ENCODE results near the gene LMO7.

LMO7 gene

GRCh38 chr13:75861786-75862185 lies 225.7 kb downstream of the LMO7 start:
- FAIRE-seq = no peak

- no peak for FAIRE-seq
Measured at GRCh38 chr13:75864718-75865117, 228.6 kb downstream of the LMO7 start.

GRCh38 chr13:75867379-75868117 lies 231.4 kb downstream of the LMO7 start:
- FAIRE-seq = no peak

GRCh38 chr13:75869981-75870380 lies 233.9 kb downstream of the LMO7 start:
- no peak for FAIRE-seq

GRCh38 chr13:75870397-75870903 lies 234.3 kb downstream of the LMO7 start:
- FAIRE-seq = peak; percentile 42

GRCh38 chr13:75871059-75871458 lies 234.9 kb downstream of the LMO7 start:
- no peak for FAIRE-seq

GRCh38 chr13:75872980-75873379 lies 236.8 kb downstream of the LMO7 start:
- no peak for FAIRE-seq

GRCh38 chr13:75873494-75873893 lies 237.4 kb downstream of the LMO7 start:
- no peak for FAIRE-seq

GRCh38 chr13:75875450-75875849 lies 239.3 kb downstream of the LMO7 start:
- no peak for FAIRE-seq

- FAIRE-seq = peak; percentile 93
Measured at GRCh38 chr13:75876142-75877050, 240.3 kb downstream of the LMO7 start.

GRCh38 chr13:75877071-75877470 lies 240.9 kb downstream of the LMO7 start:
- no peak for FAIRE-seq

GRCh38 chr13:75879656-75880055 lies 243.5 kb downstream of the LMO7 start:
- no peak for FAIRE-seq

GRCh38 chr13:75881109-75881775 lies 245.1 kb downstream of the LMO7 start:
- FAIRE-seq = no peak

GRCh38 chr13:75882261-75882660 lies 246.1 kb downstream of the LMO7 start:
- no peak for FAIRE-seq

- no peak for FAIRE-seq
Measured at GRCh38 chr13:75889427-75889826, 253.3 kb downstream of the LMO7 start.

GRCh38 chr13:75895168-75895567 lies 259.0 kb downstream of the LMO7 start:
- FAIRE-seq = no peak

- no peak for FAIRE-seq
Measured at GRCh38 chr13:75896271-75896670, 260.1 kb downstream of the LMO7 start.

- no peak for FAIRE-seq
Measured at GRCh38 chr13:75897386-75897785, 261.3 kb downstream of the LMO7 start.

- FAIRE-seq = no peak
Measured at GRCh38 chr13:75901501-75901900, 265.4 kb downstream of the LMO7 start.

- no peak for FAIRE-seq
Measured at GRCh38 chr13:75902166-75903104, 266.3 kb downstream of the LMO7 start.

- FAIRE-seq = no peak
Measured at GRCh38 chr13:75904012-75904411, 267.9 kb downstream of the LMO7 start.

- FAIRE-seq = no peak
Measured at GRCh38 chr13:75906315-75906714, 270.2 kb downstream of the LMO7 start.
